GM13977 (cell line): Measurements from ENCODE around the gene MTMR1.

Experiments
- DNase-seq: peaks from one replicate; pipeline ENCODE4 v3.0.0; 2012; ENCODE audit warnings: low spot score
- CTCF ChIP-seq: IDR thresholded peaks from 2 replicates; pipeline ENCODE4 v1.5.1; 2012; ENCODE audit warnings: mild to moderate bottlenecking, control low read depth; ENCODE audit not compliant: insufficient read depth; ENCODE audit errors: extremely low read depth, missing control alignments
- in situ Hi-C: fragments of 300-500 bp; cut with MboI; formaldehyde crosslinking; loops from one replicate; pipeline ENCODE4 v1.12.0; 2022; ENCODE audit warnings: low sequenced_read_pairs, low pct_unique_long_range_greater_than_20kb, mixed read lengths, inconsistent platforms; ENCODE audit not compliant: unreplicated experiment

The MTMR1 gene

GRCh38 chrX:150702966-150703694 lies 9.9 kb downstream of the MTMR1 start:
- no peak for TF ChIP-seq CTCF
- no peak for DNase-seq
- in situ Hi-C loops: loop anchor here (25.0 kb wide), 1 partner anchor 741 kb away; no protein-coding TSS in a partner anchor

GRCh38 chrX:150703695-150703974 lies 10.4 kb downstream of the MTMR1 start:
- in situ Hi-C loops: loop anchor here (25.0 kb wide), 1 partner anchor 741 kb away; no protein-coding TSS in a partner anchor
- TF ChIP-seq CTCF: no peak
- no peak for DNase-seq

- in situ Hi-C loops: loop anchor here (25.0 kb wide), 1 partner anchor 742 kb away; no protein-coding TSS in a partner anchor
- no peak for DNase-seq
- no peak for TF ChIP-seq CTCF
Observed at GRCh38 chrX:150704030-150704613, 10.9 kb downstream of the MTMR1 start.

GRCh38 chrX:150712619-150713018 lies 19.4 kb downstream of the MTMR1 start:
- in situ Hi-C loops: loop anchor here (25.0 kb wide), 1 partner anchor 750 kb away; no protein-coding TSS in a partner anchor
- DNase-seq: no peak
- no peak for TF ChIP-seq CTCF

- in situ Hi-C loops: loop anchor here (25.0 kb wide), 1 partner anchor 753 kb away; no protein-coding TSS in a partner anchor
- TF ChIP-seq CTCF: no peak
- DNase-seq: no peak
Observed at GRCh38 chrX:150715184-150715583, 22.0 kb downstream of the MTMR1 start.

- TF ChIP-seq CTCF: no peak
- in situ Hi-C loops: loop anchor here (25.0 kb wide), 1 partner anchor 757 kb away; no protein-coding TSS in a partner anchor
Observed at GRCh38 chrX:150719621-150720020, 26.4 kb downstream of the MTMR1 start.

More at GRCh38 chrX:150719621-150720020, 26.4 kb downstream of the MTMR1 start:
- DNase-seq: no peak
